ENCODE results near the gene PPOX. TPM values are rescaled to one million over a fixed set of nuclear protein-coding genes. Genes with fewer than 3 reads are reported as not detected.

PPOX gene
- total RNA-seq, 1 donor, result 14.0 TPM

DNA sequence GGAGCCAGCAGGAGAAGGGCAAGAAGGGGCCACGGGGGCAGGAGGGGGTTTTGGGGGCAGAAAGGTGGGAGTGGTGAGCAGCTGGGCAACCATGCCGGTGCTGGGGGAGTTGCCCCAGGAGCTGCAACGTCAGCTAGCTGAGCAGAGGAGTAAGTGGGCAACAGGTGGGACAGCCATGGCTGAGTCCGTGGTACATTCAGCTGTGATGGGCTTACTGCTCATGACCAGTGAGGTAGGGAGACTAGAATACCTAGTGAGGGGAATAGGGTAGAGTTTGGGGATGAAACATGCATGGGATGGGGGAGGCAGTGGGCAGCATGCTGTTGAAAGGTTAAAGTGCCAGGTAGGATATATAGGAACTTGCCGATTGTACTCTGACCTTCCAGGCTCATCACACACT lies 4.6 kb upstream of the PPOX start:
- DNase-seq (ENCODE audit: low read depth), result no peak
- TF ChIP-seq, protein P1, sequence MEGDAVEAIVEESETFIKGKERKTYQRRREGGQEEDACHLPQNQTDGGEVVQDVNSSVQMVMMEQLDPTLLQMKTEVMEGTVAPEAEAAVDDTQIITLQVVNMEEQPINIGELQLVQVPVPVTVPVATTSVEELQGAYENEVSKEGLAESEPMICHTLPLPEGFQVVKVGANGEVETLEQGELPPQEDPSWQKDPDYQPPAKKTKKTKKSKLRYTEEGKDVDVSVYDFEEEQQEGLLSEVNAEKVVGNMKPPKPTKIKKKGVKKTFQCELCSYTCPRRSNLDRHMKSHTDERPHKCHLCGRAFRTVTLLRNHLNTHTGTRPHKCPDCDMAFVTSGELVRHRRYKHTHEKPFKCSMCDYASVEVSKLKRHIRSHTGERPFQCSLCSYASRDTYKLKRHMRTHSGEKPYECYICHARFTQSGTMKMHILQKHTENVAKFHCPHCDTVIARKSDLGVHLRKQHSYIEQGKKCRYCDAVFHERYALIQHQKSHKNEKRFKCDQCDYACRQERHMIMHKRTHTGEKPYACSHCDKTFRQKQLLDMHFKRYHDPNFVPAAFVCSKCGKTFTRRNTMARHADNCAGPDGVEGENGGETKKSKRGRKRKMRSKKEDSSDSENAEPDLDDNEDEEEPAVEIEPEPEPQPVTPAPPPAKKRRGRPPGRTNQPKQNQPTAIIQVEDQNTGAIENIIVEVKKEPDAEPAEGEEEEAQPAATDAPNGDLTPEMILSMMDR (IDR thresholded peaks at IDR 0.05; ENCODE audit: insufficient read depth, low read length), result no peak

DNA sequence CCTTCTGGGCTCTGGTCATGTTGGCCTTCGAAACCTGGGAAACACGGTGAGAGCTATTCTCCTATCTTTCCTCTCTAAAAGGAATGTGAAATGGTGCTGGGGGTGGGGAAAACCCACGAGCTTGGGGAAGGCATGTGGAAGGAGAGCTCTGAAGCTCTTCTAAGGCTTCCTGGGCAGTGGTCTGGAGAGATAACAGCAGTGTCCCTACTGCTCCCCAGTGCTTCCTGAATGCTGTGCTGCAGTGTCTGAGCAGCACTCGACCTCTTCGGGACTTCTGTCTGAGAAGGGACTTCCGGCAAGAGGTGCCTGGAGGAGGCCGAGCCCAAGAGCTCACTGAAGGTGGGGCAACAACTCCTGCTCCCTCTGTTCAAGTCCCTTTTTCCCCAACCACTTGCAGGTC lies 4.2 kb upstream of the PPOX start:
- TF ChIP-seq, protein P1 (IDR thresholded peaks at IDR 0.05; ENCODE audit: insufficient read depth, low read length), result no peak
- no peak for DNase-seq (ENCODE audit: low read depth)
- no peak overlapping the region for H3K4me3 ChIP-seq (ENCODE audit: low read depth, low read length)

More for the DNA sequence above, 4.6 kb upstream of the PPOX start:
- no peak overlapping the region for H3K4me3 ChIP-seq (ENCODE audit: low read depth, low read length)

GRCh38 chr1:161162806-161163205 lies 3.4 kb upstream of the PPOX start:
- DNase-seq (ENCODE audit: low read depth), result no peak
- no peak overlapping the region for H3K4me3 ChIP-seq (ENCODE audit: low read depth, low read length)
- TF ChIP-seq, protein P1 (IDR thresholded peaks at IDR 0.05; ENCODE audit: insufficient read depth, low read length), result no peak

GRCh38 chr1:161163793-161164192 lies 2.4 kb upstream of the PPOX start:
- no peak for DNase-seq (ENCODE audit: low read depth)
- TF ChIP-seq, protein P1 (IDR thresholded peaks at IDR 0.05; ENCODE audit: insufficient read depth, low read length), result no peak
- H3K4me3 ChIP-seq (ENCODE audit: low read depth, low read length), result no peak overlapping the region

- peak overlapping the region; percentile 67 for H3K4me3 ChIP-seq (ENCODE audit: low read depth, low read length)
- DNase-seq (ENCODE audit: low read depth), result no peak
- TF ChIP-seq, protein P1 (IDR thresholded peaks at IDR 0.05; ENCODE audit: insufficient read depth, low read length), result no peak
Observed at GRCh38 chr1:161164901-161165610, 1.2 kb upstream of the PPOX start.

- peak overlapping the region; percentile 91 for H3K4me3 ChIP-seq (ENCODE audit: low read depth, low read length)
- no peak for DNase-seq (ENCODE audit: low read depth)
- TF ChIP-seq, protein P1 (IDR thresholded peaks at IDR 0.05; ENCODE audit: insufficient read depth, low read length), result no peak
Observed at GRCh38 chr1:161166669-161167548, 683 bp downstream of the PPOX start.

All from fibroblast of the aortic adventitia (primary cell).